A673 (cell line): ENCODE measurements around the gene ASCL2. TPM values are rescaled to one million over a fixed set of nuclear protein-coding genes. Genes with fewer than 3 reads are reported as not detected.

Experiments used
- BruUV-seq: library from RNA; stranded (reverse); fragments of 400-500 nt; replicated peaks from 2 replicates; lab custom pipeline; 2021; lab: Mats Ljungman, UMichigan
- CTCF ChIA-PET: fragments of 300-600 bp; sonication (Branson Sonifier 250); formaldehyde crosslinking; loops from one replicate; lab custom pipeline; 2022; ENCODE audit warnings: antibody characterized with exemption; lab: Charles Lee
- POLR2A ChIA-PET: fragments of 300-600 bp; sonication (Branson Sonifier 250); formaldehyde crosslinking; loops from one replicate; lab custom pipeline; 2022; ENCODE audit warnings: antibody characterized with exemption; ENCODE audit not compliant: low non-redundant PET; lab: Charles Lee
- DNase-seq: peaks from one replicate; pipeline ENCODE4 v3.0.0-alpha.2; 2015; ENCODE audit warnings: low spot score
- H3K27ac ChIP-seq: fragments of 200-600 bp; sonication (generic); 2 replicates; pipeline ENCODE4 v1.5.1; 2016; ENCODE audit warnings: mixed run types, low read depth, mild to moderate bottlenecking, mixed read lengths, antibody characterized with exemption, low read length; ENCODE audit not compliant: poor library complexity, severe bottlenecking
- H3K27me3 ChIP-seq: fragments of 200-600 bp; sonication (generic); replicated peaks from 2 replicates; pipeline ENCODE4 v1.6.1; 2017; ENCODE audit warnings: mixed run types, low read depth, mild to moderate bottlenecking, mixed read lengths, antibody characterized with exemption, low read length; ENCODE audit not compliant: insufficient read depth, poor library complexity
- H3K36me3 ChIP-seq: fragments of 200-600 bp; sonication (generic); 2 replicates; pipeline ENCODE4 v1.6.1; 2016; ENCODE audit warnings: mixed run types, mild to moderate bottlenecking, mixed read lengths, antibody characterized with exemption, low read length; ENCODE audit not compliant: insufficient read depth, poor library complexity, severe bottlenecking
- H3K4me1 ChIP-seq: fragments of 200-600 bp; sonication (generic); 2 replicates; pipeline ENCODE4 v1.6.1; 2017; ENCODE audit warnings: mixed run types, mild to moderate bottlenecking, mixed read lengths, antibody characterized with exemption, low read length; ENCODE audit not compliant: insufficient read depth, poor library complexity, severe bottlenecking
- H3K4me3 ChIP-seq: fragments of 200-600 bp; sonication (generic); 2 replicates; pipeline ENCODE4 v1.5.1; 2016; ENCODE audit warnings: low read depth, mixed run types, mild to moderate bottlenecking, mixed read lengths, low read length; ENCODE audit not compliant: poor library complexity, severe bottlenecking
- H3K9me3 ChIP-seq: fragments of 200-600 bp; sonication (generic); 2 replicates; pipeline ENCODE4 v1.6.1; 2016; ENCODE audit warnings: mixed run types, low read depth, mild to moderate bottlenecking, mixed read lengths, antibody characterized with exemption, low read length; ENCODE audit not compliant: poor library complexity, severe bottlenecking
- CTCF ChIP-seq: fragments of 300-800, 200-600 bp; sonication (generic); conservative IDR thresholded peaks from 2 replicates; pipeline ENCODE4 v1.5.1; 2017; ENCODE audit warnings: low read depth, mild to moderate bottlenecking, antibody characterized with exemption, low read length, moderate library complexity, mixed read lengths
- EZH2 ChIP-seq: fragments of 200-600 bp; sonication (generic); IDR thresholded peaks from 2 replicates; pipeline ENCODE4 v1.6.1; 2017; ENCODE audit warnings: borderline replicate concordance, low read depth, mild to moderate bottlenecking, mixed read lengths, antibody characterized with exemption, low read length; ENCODE audit not compliant: poor library complexity, severe bottlenecking
- intact Hi-C: fragments of 100-400 bp; cut with micrococcal nuclease; formaldehyde crosslinking; loops from one replicate; pipeline ENCODE4 v1.10.0; 2022; ENCODE audit not compliant: unreplicated experiment
- total RNA-seq: library from RNA; stranded (reverse); gene quantifications from 2 replicates; pipeline ENCODE4 v1.2.3, GENCODE V29; 2021

The ASCL2 gene
- total RNA-seq, 1 experiment from 2014 or later = not detected

GRCh38 chr11:2258501-2259465, 11.6 kb downstream of the ASCL2 start:
- CTCF ChIA-PET = no interaction called here
- TF ChIP-seq CTCF (no peak), EZH2 (no peak)

GRCh38 chr11:2256951-2257700, 13.3 kb downstream of the ASCL2 start:
- no peaks in the 10 kb centered on the region for H3K36me3 ChIP-seq
- H3K4me1 ChIP-seq = no peaks in the 10 kb centered on the region
- intact Hi-C loops = no loop called here
- ChIA-PET CTCF (no interaction called here), POLR2A (no interaction called here)
- H3K9me3 ChIP-seq = no peaks in the 10 kb centered on the region
- H3K27me3 ChIP-seq = no peaks in the 10 kb centered on the region
- no peak for TF ChIP-seq CTCF
- no peak for TF ChIP-seq EZH2
- H3K4me3 ChIP-seq = no peak overlapping the region
- BruUV-seq = no TSS peak
- no peak overlapping the region for H3K27ac ChIP-seq
- DNase-seq = no peak

More at GRCh38 chr11:2258501-2259465, 11.6 kb downstream of the ASCL2 start:
- no peak for DNase-seq
- no peaks in the 10 kb centered on the region for H3K9me3 ChIP-seq
- intact Hi-C loops = no loop called here
- H3K4me1 ChIP-seq = no peaks in the 10 kb centered on the region
- no peak overlapping the region for H3K4me3 ChIP-seq
- BruUV-seq = no TSS peak
- H3K27ac ChIP-seq = no peak overlapping the region
- POLR2A ChIA-PET = no interaction called here
- no peaks in the 10 kb centered on the region for H3K27me3 ChIP-seq
- H3K36me3 ChIP-seq = no peaks in the 10 kb centered on the region

- DNase-seq = no peak
- no peak for TF ChIP-seq EZH2
- TF ChIP-seq CTCF = no peak
- Histone ChIP-seq H3K4me1 (no peaks in the 10 kb centered on the region), H3K4me3 (no peak overlapping the region), H3K27me3 (no peaks in the 10 kb centered on the region), H3K27ac (no peak overlapping the region), H3K36me3 (no peaks in the 10 kb centered on the region), H3K9me3 (no peaks in the 10 kb centered on the region)
- intact Hi-C loops = no loop called here
- ChIA-PET CTCF (no interaction called here), POLR2A (no interaction called here)
- no TSS peak for BruUV-seq
Observed at GRCh38 chr11:2256293-2256913, 14.0 kb downstream of the ASCL2 start.
